ENCODE data around the gene RPL23. TPM values are rescaled to one million over a fixed set of nuclear protein-coding genes. Genes with fewer than 3 reads are reported as not detected.
A peak's percentile ranks its signal among the peaks of the same experiment; 100 is the strongest.

Gene RPL23
- total and polyA plus RNA-seq, 9 of the 15 experiments (the other 6 are each of a cell fraction or from before 2014, with no cell fraction given), result 1,745 to 3,667 (median 3,096) TPM

GRCh38 chr17:38900978-38901656 lies 47.6 kb upstream of the RPL23 start (continued):
- peak; percentile 75 for TF ChIP-seq ZNF395 (CRISPR knock-in tag; IDR thresholded peaks at IDR 0.05)
- TF ChIP-seq ZNF274 (IDR thresholded peaks at IDR 0.05; ENCODE audit: borderline replicate concordance, low read depth, low read length), result no peak
- TF ChIP-seq NFE2L1 (tag; IDR thresholded peaks at IDR 0.05; ENCODE audit: borderline replicate concordance, low read depth), result no peak
- TF ChIP-seq PTRF (tag; IDR thresholded peaks at IDR 0.05), result no peak
- TF ChIP-seq HBP1 (CRISPR knock-in tag; IDR thresholded peaks at IDR 0.05), result no peak
- TF ChIP-seq, protein P1, sequence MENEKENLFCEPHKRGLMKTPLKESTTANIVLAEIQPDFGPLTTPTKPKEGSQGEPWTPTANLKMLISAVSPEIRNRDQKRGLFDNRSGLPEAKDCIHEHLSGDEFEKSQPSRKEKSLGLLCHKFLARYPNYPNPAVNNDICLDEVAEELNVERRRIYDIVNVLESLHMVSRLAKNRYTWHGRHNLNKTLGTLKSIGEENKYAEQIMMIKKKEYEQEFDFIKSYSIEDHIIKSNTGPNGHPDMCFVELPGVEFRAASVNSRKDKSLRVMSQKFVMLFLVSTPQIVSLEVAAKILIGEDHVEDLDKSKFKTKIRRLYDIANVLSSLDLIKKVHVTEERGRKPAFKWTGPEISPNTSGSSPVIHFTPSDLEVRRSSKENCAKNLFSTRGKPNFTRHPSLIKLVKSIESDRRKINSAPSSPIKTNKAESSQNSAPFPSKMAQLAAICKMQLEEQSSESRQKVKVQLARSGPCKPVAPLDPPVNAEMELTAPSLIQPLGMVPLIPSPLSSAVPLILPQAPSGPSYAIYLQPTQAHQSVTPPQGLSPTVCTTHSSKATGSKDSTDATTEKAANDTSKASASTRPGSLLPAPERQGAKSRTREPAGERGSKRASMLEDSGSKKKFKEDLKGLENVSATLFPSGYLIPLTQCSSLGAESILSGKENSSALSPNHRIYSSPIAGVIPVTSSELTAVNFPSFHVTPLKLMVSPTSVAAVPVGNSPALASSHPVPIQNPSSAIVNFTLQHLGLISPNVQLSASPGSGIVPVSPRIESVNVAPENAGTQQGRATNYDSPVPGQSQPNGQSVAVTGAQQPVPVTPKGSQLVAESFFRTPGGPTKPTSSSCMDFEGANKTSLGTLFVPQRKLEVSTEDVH (IDR thresholded peaks at IDR 0.05; ENCODE audit: low read depth, partially characterized antibody), result peak; percentile 28
- TF ChIP-seq NCOA6 (IDR thresholded peaks at IDR 0.05), result no peak
- TF ChIP-seq RBM34 (IDR thresholded peaks at IDR 0.05; ENCODE audit: borderline replicate concordance, insufficient read depth, low read length), result no peak
- TF ChIP-seq ZNF140 (CRISPR knock-in tag; IDR thresholded peaks at IDR 0.05), result no peak
- TF ChIP-seq HSF4 (CRISPR knock-in tag; IDR thresholded peaks at IDR 0.05; ENCODE audit: borderline replicate concordance), result no peak
- 0 out of 2 replicates have a peak, but pooled peaks have one; percentile 41 for TF ChIP-seq MTA1 (IDR thresholded peaks at IDR 0.05; ENCODE audit: borderline replicate concordance)
- TF ChIP-seq E2F3 (CRISPR knock-in tag; IDR thresholded peaks at IDR 0.05), result no peak
- no peak for TF ChIP-seq NCOA4 (IDR thresholded peaks at IDR 0.05; ENCODE audit: partially characterized antibody)
- no peak for TF ChIP-seq BRD9 (IDR thresholded peaks at IDR 0.05; ENCODE audit: low read depth, partially characterized antibody)
- no peak for TF ChIP-seq ZNF398 (CRISPR knock-in tag; IDR thresholded peaks at IDR 0.05)
- no peak for TF ChIP-seq ZNF507 (tag; conservative IDR thresholded peaks at IDR 0.05)
- peak; percentile 85 for TF ChIP-seq VEZF1 (CRISPR knock-in tag; IDR thresholded peaks at IDR 0.05)
- TF ChIP-seq CBFB (CRISPR knock-in tag; IDR thresholded peaks at IDR 0.05), result no peak
- TF ChIP-seq ZNF253 (CRISPR knock-in tag; conservative IDR thresholded peaks at IDR 0.05), result no peak
